Muscle of leg (tissue), 11 donors: ENCODE measurements around the gene TBL1X. TPM values are rescaled to one million over a fixed set of nuclear protein-coding genes. Genes with fewer than 3 reads are reported as not detected.
A peak's percentile ranks its signal among the peaks of the same experiment; 100 is the strongest.

Experiments used
- DNase-seq: peaks from one replicate; pipeline ENCODE4 v3.0.0; 2013
- H3K27ac ChIP-seq: one replicate; pipeline ENCODE4 v1.5.1; 2013; ENCODE audit warnings: mild to moderate bottlenecking, low read length, control low read depth
- H3K27me3 ChIP-seq: one replicate; pipeline ENCODE4 v1.6.1; 2013; ENCODE audit warnings: low read length; ENCODE audit not compliant: control insufficient read depth, insufficient read depth
- H3K36me3 ChIP-seq: one replicate; pipeline ENCODE4 v1.6.1; 2013; ENCODE audit warnings: low read length; ENCODE audit not compliant: control insufficient read depth, insufficient read depth
- H3K4me1 ChIP-seq: one replicate; pipeline ENCODE4 v1.6.1; 2013; ENCODE audit warnings: low read length; ENCODE audit not compliant: control insufficient read depth, insufficient read depth
- H3K4me3 ChIP-seq: one replicate; pipeline ENCODE4 v1.5.1; 2013; ENCODE audit warnings: low read length, control low read depth
- H3K9me3 ChIP-seq: replicated peaks from 2 replicates; pipeline ENCODE4 v1.6.1; 2013; ENCODE audit warnings: low read depth, low read length; ENCODE audit not compliant: control insufficient read depth
- WGBS: methylation state at CpG from one replicate; pipeline ENCODE4 v1.1.5; 2013; ENCODE audit warnings: missing lambda C conversion rate; ENCODE audit not compliant: insufficient coverage; 5-methylcytosine and 5-hydroxymethylcytosine counted together
- polyA plus RNA-seq, 8 donors: library from polyadenylated mRNA; unstranded; fragments of 120-200 nt; gene quantifications; one replicate each; pipeline versions ENCODE4 v1.2.1 to v1.2.3, GENCODE V29; 2013; ENCODE audit warnings: inconsistent platforms in 1 of 8, low replicate concordance in 1 of 8; ENCODE audit not compliant: insufficient read length in 8 of 8, insufficient read depth in 1 of 8
- total RNA-seq: library from RNA; stranded (reverse); fragments of 120-200 nt; gene quantifications from one replicate; pipeline ENCODE4 v1.2.4, GENCODE V29; 2013

Gene TBL1X
- total and polyA plus RNA-seq, 9 donors = 7.1 to 19.0 (median 12.1) TPM

GRCh38 chrX:9682456-9682855 is 217.6 kb downstream of the TBL1X start:
- Histone ChIP-seq H3K27me3 (peaks cover 23% of the 10 kb centered on the region), H3K4me1 (peaks cover 3% of the 10 kb centered on the region), H3K27ac (no peak overlapping the region), H3K9me3 (no peaks in the 10 kb centered on the region), H3K4me3 (no peak overlapping the region), H3K36me3 (peaks cover 11% of the 10 kb centered on the region)
- 48% methylated on average over 9 of the region's 10 CpGs for WGBS
- peak; percentile 59 for DNase-seq

DNA sequence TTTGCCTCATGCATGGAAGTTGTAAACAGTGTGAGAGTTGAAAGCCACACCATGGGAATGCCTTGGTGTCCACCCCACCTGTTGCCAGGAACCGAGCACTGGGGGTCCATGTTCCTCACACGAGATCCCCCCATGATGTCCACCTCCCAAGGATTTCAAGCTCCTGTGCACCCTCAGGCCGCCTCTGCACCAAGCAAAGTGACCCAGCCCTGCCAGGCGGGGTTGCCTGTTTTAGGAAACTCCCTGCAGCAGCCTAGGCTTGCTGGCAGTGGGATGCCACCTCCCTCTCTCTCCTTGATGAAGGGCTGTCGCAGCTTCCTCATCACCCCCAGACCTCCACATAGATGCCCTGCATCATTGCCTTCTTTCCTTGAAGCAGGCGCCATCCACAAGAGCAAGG is 218.0 kb downstream of the TBL1X start:
- Histone ChIP-seq H3K27me3 (peaks cover 26% of the 10 kb centered on the region), H3K36me3 (peaks cover 11% of the 10 kb centered on the region), H3K27ac (no peak overlapping the region), H3K9me3 (no peaks in the 10 kb centered on the region), H3K4me1 (peaks cover 2% of the 10 kb centered on the region), H3K4me3 (no peak overlapping the region)
- 76% methylated on average over 6 of the region's 6 CpGs for WGBS
- no peak for DNase-seq

- Histone ChIP-seq H3K4me3 (no peak overlapping the region), H3K9me3 (no peaks in the 10 kb centered on the region), H3K27me3 (peaks cover 26% of the 10 kb centered on the region), H3K27ac (no peak overlapping the region), H3K4me1 (no peaks in the 10 kb centered on the region), H3K36me3 (peaks cover 11% of the 10 kb centered on the region)
- 87% methylated on average over 8 of the region's 9 CpGs for WGBS
- DNase-seq = no peak
Observed at GRCh38 chrX:9683350-9683749, 218.5 kb downstream of the TBL1X start.

GRCh38 chrX:9687899-9688298 is 223.0 kb downstream of the TBL1X start:
- peaks cover 22% of the 10 kb centered on the region for H3K36me3 ChIP-seq
- peaks cover 3% of the 10 kb centered on the region for H3K9me3 ChIP-seq
- no peak overlapping the region for H3K27ac ChIP-seq
- DNase-seq = no peak
- peaks cover 22% of the 10 kb centered on the region for H3K27me3 ChIP-seq
- 92% methylated on average over 27 of the region's 27 CpGs for WGBS
- H3K4me1 ChIP-seq = no peaks in the 10 kb centered on the region
- no peak overlapping the region for H3K4me3 ChIP-seq

DNA sequence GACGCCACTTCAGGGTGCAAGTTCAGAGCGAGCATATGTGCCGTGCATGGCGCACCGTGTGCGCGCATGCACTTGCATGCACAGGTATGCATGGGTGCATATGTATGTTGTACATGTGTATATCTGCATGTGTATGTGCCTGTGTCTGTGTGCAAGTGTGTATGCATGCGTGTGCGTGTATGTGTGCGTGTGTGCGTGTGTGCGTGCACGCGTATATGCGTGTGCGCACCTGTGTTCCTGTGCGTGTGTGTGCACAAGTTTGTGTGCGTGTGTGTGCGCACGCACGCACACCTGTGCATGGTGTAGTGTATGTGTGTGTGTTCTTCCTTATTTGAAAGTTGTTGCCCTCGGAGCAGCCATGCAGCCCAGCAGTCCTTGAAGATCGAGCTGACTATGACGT is 224.0 kb downstream of the TBL1X start:
- Histone ChIP-seq H3K4me1 (no peaks in the 10 kb centered on the region), H3K4me3 (no peak overlapping the region), H3K9me3 (peaks cover 3% of the 10 kb centered on the region), H3K36me3 (peaks cover 27% of the 10 kb centered on the region), H3K27ac (no peak overlapping the region), H3K27me3 (peaks cover 22% of the 10 kb centered on the region)
- no peak for DNase-seq
- 94% methylated on average over 21 of the region's 24 CpGs for WGBS

DNA sequence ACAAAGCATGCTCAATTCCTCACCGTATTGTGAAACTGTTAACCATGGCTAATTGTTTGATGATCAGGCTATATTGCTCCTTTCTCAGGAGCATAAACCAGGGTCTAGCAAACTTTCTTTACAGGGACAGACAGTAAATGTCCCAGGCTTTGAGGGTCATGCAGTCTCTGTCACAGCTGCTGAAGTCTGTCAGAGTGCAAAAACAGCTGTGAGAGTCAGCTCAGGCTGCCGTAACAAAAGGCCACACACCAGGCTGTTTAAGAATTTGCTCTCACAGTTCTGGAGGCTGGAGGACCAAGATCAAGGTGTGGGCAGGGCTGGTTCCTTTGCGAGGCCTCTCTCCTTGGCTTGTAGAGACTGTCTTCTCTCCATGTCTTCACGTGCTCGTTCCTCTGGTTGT is 225.2 kb downstream of the TBL1X start:
- peaks cover 22% of the 10 kb centered on the region for H3K36me3 ChIP-seq
- DNase-seq = peak; percentile 20
- no peak overlapping the region for H3K4me3 ChIP-seq
- H3K4me1 ChIP-seq = no peaks in the 10 kb centered on the region
- H3K27me3 ChIP-seq = peaks cover 23% of the 10 kb centered on the region
- no peak overlapping the region for H3K27ac ChIP-seq
- H3K9me3 ChIP-seq = peaks cover 3% of the 10 kb centered on the region
- 75% methylated on average over 5 of the region's 5 CpGs for WGBS

GRCh38 chrX:9693307-9694001 is 228.6 kb downstream of the TBL1X start:
- Histone ChIP-seq H3K27me3 (peaks cover 26% of the 10 kb centered on the region), H3K36me3 (peaks cover 30% of the 10 kb centered on the region), H3K27ac (no peak overlapping the region), H3K9me3 (peaks cover 3% of the 10 kb centered on the region), H3K4me3 (no peak overlapping the region), H3K4me1 (no peaks in the 10 kb centered on the region)
- DNase-seq = no peak
- WGBS = 87% methylated on average over 8 of the region's 12 CpGs

DNA sequence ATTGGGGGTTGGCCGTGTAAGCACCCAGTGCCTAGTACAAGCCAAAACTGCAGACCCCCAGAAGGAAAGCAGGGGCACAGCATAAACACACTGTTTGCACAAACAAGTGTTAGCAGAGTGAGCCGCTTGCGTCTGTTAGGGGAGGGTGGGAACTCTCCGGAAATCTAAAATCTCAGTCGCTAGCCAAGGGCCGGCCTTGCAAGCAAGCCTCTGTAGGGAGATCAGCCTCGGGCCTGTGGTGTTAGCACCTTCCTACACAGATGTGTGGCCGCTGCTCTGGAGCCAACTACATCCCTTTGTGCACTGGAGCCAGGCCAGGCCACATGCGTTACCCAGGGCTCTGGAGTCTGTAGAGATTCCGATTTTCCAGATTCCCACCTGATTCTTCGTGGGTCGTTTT is 233.7 kb downstream of the TBL1X start:
- 66% methylated on average over 9 of the region's 12 CpGs for whole genome bisulfite sequencing
- Histone ChIP-seq H3K9me3 (no peaks in the 10 kb centered on the region), H3K27ac (no peak overlapping the region), H3K4me1 (no peaks in the 10 kb centered on the region), H3K27me3 (peaks cover 21% of the 10 kb centered on the region), H3K36me3 (peaks cover 14% of the 10 kb centered on the region), H3K4me3 (no peak overlapping the region)
- peak; percentile 78 for DNase-seq

- no peak overlapping the region for H3K4me3 ChIP-seq
- WGBS = 89% methylated on average over 8 of the region's 15 CpGs
- H3K27me3 ChIP-seq = peaks cover 18% of the 10 kb centered on the region
- no peaks in the 10 kb centered on the region for H3K4me1 ChIP-seq
- no peak overlapping the region for H3K27ac ChIP-seq
- peaks cover 6% of the 10 kb centered on the region for H3K9me3 ChIP-seq
- no peak for DNase-seq
- H3K36me3 ChIP-seq = peaks cover 13% of the 10 kb centered on the region
Observed at GRCh38 chrX:9700555-9700954, 235.7 kb downstream of the TBL1X start.

DNA sequence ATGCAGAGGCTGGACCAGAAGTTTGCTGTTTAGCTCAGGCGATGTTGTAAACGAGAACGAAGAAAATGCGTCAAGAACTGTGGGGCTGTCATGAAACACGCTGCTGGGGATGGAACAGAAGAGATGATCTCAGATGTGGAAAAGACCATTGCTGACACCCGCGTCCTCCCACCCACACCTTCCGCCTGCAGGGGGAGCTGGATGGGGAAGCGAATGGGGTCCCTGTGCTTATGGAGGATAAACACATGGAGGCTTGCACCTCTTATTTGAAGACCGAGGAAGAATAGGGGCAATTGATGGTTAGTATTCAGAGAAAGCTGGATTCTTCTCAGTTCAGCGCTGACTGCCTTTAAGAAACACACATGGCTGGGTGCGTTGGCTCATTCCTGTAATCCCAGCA is 236.9 kb downstream of the TBL1X start:
- H3K9me3 ChIP-seq = peaks cover 6% of the 10 kb centered on the region
- no peak overlapping the region for H3K27ac ChIP-seq
- no peak for DNase-seq
- no peak overlapping the region for H3K4me3 ChIP-seq
- H3K27me3 ChIP-seq = peaks cover 20% of the 10 kb centered on the region
- peaks cover under 1% of the 10 kb centered on the region for H3K4me1 ChIP-seq
- 98% methylated on average over 6 of the region's 12 CpGs for WGBS
- H3K36me3 ChIP-seq = peaks cover 9% of the 10 kb centered on the region

DNA sequence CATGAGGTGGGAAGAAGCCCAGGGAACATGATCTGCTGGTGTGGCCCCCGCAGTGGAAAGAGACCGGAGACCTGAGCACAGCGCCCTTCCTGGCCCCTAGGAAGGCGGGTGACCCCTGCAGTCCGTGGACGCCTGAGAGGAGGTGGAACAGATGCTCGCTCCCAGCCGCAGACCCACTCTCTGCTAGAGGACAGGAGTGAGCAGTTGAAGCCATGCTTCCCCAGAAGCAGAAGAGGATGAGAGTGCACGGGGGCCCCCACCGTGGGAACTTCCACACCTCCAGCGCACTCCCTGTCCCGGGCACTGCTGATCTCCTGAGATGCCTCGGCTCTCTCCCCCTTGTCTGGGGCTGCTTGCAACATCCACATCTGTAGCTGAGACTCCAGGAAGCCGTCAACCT is 238.5 kb downstream of the TBL1X start:
- Histone ChIP-seq H3K9me3 (peaks cover 6% of the 10 kb centered on the region), H3K4me1 (peaks cover 4% of the 10 kb centered on the region), H3K27ac (no peak overlapping the region), H3K4me3 (no peak overlapping the region), H3K36me3 (peaks cover 7% of the 10 kb centered on the region), H3K27me3 (peaks cover 20% of the 10 kb centered on the region)
- no peak for DNase-seq
- WGBS = 78% methylated on average over 14 of the region's 14 CpGs
